Measurements from ENCODE around the gene KCNJ8.
"Not testable (repeated sequence)": the region's sequence is repeated elsewhere in the genome, so short reads cannot be mapped to it uniquely, and the experiment has no call there.

Gene KCNJ8

DNA sequence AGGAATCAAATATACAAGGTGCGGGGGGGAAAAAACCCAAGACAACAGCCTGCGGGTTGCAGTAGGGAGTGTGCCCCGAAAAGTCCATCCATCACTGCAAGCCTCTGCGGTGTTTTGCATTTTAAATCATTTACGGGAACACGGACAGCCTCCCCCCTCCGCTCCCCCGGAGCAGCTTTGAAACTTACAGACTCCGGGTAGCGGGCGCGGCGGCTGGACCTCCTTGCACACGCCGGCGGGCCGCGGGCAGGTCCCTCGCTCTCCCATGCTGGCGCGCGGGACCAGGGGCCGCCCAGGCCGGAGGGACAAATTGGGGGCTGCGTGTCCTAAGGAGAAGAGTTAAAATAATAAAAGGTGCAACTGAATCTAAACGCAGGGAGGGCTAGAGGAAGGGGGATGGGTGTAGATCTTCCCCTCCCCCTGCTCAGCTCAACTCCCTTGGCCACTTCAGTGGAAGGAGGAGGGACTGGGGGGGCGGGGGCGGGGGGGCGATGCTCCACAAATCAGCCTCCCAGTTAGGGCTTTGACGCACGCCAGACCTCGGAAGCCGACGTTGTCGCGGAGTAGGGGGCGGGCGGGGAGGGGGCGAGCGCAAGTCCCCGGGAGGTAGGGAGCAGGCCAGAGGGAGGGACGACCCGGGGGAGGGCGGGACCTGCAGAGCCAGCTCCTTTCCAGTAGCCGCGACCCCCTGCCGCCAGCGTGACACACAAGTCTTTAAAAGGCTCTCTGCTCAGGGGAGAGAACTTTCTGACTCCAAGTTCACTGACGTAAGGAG lies at the start of gene KCNJ8:
TSS of gene KCNJ8 (minus strand) at position 349 of the 775 bp plus-strand sequence. CDS start 1,090 bp downstream, outside the sequence.
- peak in 50 of 58 donors; percentile 11 to 74 (median 52) for DNase-seq

DNA sequence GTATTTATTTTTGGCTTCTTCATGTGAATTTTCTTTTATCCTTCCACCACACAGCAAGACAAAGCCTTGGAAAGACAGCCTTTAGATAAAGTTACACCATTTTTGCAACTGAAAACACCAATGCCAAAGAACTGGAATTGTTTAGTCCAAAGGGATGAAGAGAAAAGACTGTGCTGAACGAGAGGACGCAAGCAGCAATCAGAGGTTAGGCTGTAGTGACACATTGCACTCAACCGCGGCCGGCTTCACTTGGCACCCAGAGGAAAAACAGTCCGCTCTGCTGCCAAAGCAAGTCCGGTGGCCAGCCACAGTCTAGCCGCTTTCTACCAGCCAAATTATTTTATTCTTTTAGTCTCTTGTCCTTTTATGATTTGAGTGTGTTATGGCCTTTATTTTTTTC lies 49.1 kb upstream of the KCNJ8 start:
- DNase-seq, result peak in 33 of 58 donors; percentile 0 to 31 (median 7)

DNA sequence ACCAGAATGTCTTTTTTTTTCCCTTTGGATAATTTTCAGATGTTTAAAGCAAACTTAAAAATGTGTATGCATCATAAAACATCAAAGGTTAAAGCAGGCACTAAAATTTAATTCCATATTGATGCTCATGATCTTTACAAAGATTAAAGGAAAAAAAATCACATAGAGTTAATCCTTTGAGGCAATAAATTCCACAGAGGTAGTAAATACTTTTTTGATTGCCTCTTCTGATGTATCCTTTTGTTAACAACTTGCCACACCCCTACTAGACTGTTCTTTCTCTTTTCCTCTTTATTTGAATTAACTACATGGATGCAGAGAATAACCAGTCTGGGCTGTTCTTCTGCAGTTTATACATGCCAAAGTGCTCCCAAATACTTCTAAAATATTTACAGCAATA lies 45.2 kb upstream of the KCNJ8 start:
- DNase-seq, result no peak

DNA sequence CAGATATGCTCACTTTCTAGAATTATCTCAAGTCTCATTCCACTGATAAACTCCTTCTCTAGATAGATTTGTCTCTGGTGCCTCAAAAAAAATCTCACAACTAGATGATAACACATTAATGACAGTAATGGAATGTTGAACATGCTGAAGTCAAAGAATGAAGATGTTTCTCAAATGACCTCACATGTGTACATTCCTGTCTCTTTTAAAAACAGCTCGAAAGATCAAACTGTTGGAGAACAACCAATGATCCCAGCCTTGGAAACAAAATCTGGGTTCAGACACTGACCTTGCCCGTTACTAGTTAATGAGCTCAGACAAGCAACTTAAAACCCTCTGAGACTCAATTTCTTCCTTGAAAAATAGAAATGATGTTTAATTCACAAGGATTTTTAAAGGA lies 44.7 kb upstream of the KCNJ8 start:
- no peak for DNase-seq

DNA sequence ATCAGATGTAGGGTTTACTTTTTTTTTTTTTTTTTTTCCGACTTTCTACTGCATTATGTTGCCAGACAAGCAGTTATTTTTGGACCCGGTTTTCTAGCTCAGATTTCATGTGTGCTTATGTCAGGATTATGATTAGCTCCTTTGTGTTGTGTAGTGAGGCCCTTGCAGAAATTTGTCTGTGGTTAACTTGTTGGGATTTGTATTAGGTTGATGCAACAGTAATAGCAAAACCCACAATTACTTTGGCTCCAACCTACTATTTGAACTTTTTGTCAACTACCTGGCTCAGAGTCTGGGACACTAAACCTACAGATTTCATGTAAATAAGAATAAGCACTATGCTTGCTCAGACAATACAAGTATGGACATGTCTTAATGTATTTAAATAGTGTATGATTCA lies 44.1 kb upstream of the KCNJ8 start:
- DNase-seq, result no peak

DNA sequence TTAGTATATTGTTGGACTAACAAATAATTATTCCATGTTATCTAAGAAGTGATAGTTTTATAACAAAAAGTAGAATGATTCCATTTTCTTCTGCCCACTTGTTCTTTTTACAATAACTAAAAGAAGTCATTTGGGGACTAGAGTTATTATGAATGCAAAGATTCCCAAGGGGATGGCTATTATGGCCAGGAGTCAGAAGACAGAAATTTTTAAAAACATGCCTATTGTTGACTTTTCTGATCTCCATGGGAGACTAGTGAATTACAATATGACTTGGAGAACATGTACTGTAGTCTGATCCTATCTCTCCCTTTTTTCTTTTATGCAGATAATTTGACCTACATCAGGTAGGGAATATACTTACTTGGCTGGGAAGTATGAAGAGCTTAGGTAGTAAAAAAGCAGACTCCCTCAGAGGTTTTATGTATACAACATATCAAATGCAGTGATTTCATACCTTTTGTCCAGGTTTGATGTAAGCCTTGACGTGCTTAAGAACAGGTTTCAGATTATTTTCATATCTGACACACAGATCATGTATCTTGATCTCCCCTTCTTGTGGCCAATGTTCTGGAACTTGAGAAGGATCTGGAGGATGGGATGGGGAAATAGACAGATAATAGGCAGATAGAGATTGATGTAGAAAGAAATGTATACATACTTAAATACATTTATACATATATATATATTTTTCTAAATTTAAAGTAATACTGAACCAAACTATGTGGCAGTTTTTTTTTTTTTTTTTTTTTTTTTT lies 41.0 kb upstream of the KCNJ8 start:
- no peak for DNase-seq

DNA sequence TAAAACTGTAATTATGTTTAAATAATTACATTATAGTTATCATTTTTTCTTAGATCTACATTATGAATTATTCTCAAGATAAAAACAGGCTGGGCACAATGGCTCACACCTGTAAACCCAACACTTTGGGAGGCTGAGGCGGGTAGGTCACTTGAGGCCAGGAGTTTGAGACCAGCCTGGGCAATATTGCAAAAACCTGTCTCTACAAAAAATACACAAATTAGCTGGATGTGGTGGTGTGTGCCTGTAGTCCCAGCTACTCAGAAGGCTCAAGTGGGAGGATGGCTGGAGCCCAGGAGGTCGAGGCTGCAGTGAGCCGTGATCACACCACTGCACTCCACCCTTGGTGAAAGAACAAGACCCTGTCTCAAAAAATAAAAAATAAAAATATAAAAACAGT lies 40.3 kb upstream of the KCNJ8 start:
- no peak for DNase-seq

DNA sequence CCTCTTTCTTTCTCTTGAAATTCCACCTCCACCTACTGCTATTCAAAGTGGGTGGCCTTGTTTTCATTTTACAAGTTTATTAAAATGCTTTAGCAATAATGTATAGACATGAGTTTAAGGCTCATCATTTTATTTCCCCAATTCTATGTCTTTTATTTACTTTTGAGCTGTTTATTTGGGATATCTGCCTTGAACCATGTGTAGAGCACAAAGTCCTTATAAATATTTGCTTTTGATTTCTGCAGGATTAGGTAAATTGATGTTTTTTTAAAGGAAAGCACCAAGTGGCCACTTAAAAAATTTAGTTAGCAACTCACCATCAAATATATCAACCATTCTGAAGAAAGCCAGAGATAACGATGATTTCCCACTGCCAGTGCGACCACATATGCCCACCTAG lies 39.8 kb upstream of the KCNJ8 start:
- no peak for DNase-seq

DNA sequence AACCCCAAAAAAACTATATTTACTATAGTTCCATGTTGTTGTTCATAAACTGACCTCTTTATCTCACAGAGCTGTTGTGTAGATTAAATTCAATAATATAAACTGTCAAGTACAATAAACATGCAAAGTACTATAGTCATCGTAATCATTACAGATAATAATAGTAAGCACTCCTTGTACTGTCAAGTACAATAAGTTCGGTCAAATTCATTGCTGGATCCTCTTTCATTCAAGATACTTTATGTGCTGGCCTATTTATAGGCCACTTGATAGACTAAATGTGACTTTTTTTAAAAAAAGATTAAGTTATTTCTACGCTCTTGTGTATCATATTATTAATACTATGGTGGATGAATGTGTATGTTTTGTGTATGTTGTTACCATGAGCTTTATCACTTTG lies 39.2 kb upstream of the KCNJ8 start:
- no peak for DNase-seq

DNA sequence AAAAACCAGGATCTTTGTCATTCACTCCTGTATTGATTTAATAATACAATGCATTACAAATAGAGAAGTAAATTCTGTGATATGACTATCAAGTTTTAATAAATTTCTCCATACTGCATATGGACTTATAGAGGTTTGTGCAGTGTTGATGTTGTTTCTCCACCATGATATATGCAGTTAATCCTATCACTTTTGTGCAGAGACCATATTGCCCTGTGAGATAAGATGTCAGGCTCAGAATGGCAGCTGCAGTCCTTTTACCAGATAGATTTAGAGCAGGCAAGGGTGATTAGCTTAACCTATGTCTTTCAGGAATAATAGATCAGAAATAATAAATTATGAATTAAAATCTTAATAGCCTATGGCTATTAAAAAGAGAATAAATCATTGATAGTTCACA lies 38.6 kb upstream of the KCNJ8 start:
- no peak for DNase-seq

DNA sequence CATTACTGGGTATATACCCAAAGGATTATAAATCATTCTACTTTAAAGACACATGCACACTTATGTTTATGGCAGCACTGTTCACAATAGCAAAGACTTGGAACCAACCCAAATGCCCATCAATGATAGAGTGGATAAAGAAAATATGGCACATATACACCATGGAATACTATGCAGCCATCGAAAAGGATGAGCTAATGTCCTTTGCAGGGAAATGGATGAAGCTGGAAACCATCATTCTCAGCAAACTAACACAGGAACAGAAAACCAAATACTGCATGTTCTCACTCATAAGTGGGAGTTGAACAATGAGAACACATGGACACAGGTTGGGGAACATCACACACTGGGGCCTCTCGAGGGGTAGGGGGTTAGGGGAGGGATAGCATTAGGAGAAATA lies 37.8 kb upstream of the KCNJ8 start:
- not testable (repeated sequence) for DNase-seq

DNA sequence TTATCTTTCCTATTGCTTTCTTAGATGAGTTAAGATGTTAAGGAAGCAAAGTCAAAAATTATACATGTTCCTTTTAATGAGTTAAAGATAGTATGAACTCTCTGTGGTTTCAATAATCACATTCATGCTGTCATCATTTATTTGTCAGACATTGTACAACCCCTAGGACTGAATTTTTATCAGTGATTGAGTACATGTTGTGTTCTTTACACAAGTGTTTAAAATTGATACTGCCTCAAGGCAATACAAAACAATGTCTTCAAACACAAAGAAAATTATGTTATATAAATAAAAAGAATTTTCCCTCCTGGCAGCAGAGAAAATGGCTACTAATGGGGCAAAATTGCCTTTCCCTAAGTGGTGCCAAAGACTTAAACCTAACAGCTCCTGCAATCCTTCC lies 34.6 kb upstream of the KCNJ8 start:
- no peak for DNase-seq

DNA sequence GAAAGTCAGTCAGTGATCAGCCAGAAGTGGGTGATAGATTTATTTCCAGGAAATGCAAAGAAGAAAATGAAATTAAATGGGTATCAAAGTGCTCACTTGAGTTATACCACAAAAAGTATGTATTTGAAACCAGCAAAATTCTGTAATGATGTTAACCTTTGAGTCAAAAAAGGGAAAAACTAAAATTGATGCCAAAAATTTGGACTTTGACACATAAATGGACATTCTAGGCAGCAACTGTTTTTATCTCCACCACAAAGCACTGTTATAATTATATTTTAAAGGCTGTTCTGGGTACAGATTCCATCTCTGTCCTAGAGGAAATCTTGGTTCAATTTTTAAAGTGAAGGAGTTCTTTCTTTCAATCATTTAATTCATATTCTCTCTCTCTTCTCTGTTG lies 31.7 kb upstream of the KCNJ8 start:
- no peak for DNase-seq

DNA sequence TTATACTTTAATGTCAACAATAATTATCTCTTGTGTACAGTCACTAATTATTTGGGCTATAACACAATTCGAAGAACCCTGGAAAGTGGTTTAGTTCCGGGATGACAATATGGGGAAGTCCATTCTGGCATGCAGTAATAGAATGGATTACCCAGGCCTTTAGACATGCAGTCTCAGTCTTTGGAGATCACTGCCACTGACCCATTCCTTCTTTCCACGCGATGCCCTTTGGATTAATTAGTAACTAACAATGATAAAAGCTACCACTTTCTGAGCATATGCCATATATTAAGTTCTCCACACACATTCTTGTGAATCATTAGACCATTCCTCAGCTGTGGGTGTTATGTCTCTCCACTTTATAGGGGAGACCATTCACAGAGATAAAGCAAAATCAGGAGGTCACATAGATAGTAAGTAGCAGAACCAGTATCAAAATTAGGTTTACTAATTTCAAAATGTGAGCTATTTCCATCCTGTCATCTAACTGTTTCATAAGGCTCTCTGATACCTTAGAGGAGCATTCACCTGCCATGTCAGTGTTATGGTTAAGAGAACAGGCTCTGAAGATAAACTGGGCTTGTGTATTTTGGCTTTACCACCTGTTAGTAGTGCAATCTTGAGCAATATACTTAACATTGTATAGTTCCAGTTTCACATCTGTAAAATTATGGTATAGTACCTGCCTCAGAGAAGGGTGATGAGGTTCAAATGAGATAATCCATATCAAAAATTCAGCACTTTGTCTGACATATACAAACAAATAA lies 27.2 kb upstream of the KCNJ8 start:
- DNase-seq, result no peak

DNA sequence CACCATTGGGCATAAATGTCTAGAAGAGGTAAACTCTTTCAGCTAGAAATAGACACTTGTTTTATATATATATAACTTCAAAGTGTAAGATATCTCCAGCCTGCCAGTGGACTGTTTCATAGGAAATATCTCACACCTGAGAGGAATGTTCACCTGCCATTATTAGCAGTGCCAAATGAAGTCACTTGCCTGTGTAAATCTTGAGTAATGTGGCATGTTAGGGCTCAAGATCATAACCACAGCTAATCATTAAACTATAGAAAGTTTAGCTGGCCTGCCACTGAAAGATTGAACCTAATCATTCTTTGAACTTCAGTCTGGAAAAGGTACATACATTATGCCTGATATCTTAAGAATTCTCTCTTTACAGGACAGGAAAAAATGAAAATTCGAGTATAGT lies 25.5 kb upstream of the KCNJ8 start:
- DNase-seq, result no peak

DNA sequence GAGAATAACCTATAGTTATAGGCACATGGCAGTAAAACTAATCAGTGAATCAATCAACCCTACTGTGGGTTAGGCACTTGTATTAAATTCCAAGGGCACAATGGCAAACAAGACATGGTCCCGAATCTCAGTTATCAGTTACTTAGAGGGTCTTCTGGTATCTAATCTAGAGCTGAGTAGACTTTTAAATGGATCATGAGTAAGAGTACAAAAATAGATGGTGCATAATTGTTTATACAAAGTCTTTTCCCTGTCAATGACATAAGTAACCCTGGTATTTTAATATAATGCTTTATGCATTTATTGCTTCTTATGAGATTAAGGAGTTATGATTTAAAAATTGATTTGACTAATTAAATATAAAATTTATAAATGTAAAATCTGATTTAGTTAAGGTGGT lies 23.0 kb upstream of the KCNJ8 start:
- DNase-seq, result no peak

DNA sequence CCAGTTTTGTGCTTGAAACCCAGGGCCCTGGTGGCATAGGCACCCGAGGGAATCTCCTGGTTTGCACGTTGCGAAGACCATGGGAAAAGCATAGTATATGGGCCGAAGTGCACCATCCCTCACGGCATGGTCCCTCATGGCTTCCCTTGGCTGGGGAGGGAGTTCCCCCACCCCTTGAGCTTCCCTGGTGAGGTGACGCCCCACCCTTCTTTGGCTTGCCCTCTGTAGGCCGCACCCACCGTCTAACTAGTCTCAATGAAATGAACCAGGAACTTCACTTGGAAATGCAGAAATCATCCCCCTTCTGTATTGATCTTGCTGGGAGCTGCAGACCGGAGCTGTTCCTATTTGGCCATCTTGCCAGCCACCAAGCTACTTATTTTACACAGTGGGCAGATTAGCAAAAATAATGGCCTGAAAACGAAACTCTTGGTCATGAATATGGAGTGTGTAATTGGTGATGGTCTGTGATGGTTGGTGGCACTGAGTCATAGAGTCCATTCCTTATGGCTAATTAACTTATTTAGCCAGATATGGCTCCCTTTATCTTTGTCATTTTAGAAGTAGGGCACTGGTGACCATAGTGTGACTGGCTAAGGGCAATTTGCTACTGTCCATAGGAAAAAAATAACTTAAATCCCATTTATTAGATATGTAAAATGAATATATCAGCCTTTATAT lies 21.3 kb upstream of the KCNJ8 start:
- DNase-seq, result no peak

DNA sequence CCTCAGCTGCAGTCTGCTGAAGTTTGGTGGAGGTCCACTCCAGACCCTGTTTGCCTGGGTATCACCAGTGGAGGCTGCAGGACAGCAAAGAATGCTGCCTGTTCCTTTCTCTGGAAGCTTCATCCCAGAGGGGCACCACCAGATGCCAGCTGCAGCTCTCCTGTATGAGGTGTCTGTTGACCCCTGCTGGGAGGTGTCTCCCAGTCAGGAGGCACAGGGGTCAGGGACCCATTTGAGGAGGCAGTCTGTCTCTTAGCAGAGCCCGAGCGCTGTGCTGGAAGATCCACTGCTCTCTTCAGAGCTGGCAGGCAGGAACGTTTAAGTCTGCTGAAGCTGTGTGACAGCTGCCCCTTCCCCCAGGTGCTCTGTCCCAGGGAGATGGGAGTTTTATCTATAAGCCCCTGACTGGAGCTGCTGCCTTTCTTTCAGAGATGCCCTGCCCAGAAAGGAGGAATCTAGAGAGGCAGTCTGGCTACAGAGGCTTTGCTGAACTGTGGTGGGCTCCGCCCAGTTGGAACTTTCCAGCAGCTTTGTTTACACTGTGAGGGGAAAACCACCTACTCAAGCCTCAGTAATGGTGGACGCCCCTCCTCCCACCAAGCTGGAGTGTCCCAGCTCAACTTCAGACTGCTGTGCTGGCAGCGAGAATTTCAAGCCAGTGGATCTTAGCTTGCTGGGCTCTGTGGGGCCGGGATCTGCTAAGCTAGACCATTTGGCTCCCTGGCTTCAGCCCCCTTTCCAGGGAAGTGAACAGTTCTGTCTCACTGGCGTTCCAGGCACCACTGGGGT lies 20.5 kb upstream of the KCNJ8 start:
- not testable (repeated sequence) for DNase-seq

DNA sequence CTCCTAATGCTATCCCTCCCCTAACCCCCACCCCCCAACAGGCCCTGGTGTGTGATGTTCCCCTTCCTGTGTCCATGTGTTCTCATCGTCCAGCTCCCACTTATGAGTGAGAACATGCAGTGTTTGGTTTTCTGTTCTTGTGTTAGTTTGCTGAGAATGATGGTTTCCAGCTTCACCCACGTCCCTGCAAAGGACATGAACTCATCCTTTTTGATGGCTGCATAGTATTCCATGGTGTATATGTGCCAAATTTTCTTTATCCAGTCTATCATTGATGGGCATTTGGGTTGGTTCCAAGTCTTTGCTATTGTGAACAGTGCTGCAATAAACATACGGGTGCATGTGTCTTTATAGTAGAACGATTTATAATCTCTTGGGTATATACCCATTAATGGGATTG lies 15.2 kb upstream of the KCNJ8 start:
- not testable (repeated sequence) for DNase-seq

DNA sequence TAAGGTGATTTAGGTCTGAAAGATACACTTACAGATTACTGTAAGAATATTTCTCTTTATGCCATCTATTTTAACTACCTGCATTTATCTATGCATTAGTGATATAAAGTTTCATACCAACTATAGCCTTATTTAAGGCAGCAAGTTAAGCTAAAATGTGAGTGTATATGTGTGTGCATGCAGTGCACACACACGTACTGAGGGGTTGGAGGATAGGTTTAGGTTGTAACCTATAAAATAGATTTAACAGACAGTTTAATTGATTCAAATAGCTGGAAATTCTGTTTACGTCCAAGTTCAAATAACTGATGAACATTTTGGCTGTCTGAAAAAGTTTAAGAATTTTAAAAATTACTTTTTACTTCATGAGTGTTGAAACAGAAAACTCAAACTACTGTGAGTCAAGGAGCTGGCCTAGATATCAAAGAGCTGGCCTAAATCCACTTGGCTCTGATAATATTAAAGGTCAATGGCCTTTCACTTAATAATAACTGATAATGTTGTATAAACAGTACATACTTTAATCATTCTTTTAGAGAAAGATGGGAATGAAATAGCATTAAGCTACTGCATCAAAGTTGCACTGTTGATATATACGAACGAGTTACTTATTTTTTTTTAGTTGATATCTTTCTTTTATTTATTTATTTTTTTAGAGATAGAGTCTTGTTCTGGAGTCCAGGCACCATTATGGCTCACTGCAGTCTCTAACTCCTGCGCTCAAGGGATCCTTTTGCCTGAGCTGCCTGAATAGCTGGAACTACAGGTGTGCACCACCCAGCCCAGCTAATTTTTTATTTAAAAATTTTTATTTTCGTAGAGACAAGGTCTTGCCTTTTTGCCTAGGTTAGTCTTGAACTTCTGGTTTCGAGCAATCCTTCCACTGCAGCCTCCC lies 13.8 kb upstream of the KCNJ8 start:
- no peak for DNase-seq

Data from anterior cingulate cortex (tissue), 58 donors.